H9 (cell line): ENCODE measurements around the gene NCOA1. TPM values are rescaled to one million over a fixed set of nuclear protein-coding genes. Genes with fewer than 3 reads are reported as not detected.

Source experiments
- DNase-seq: peaks from one replicate; pipeline ENCODE4 v3.0.0-alpha.2; 2017
- H2AFZ ChIP-seq: one replicate; pipeline ENCODE4 v1.6.1; 2013; ENCODE audit warnings: mild to moderate bottlenecking, low read length, control low read depth, moderate library complexity
- H2AK5ac ChIP-seq: 2 replicates; pipeline ENCODE4 v1.6.1; 2013; ENCODE audit warnings: low read length, control low read depth, mixed read lengths; ENCODE audit not compliant: insufficient read length
- H2BK120ac ChIP-seq: one replicate; pipeline ENCODE4 v1.6.1; 2013; ENCODE audit warnings: low read depth, mild to moderate bottlenecking, low read length, control low read depth, inconsistent platforms; ENCODE audit not compliant: poor library complexity, severe bottlenecking
- H2BK12ac ChIP-seq: 2 replicates; pipeline ENCODE4 v1.6.1; 2013; ENCODE audit warnings: low read length, control low read depth, mixed read lengths, low read depth; ENCODE audit not compliant: insufficient read length
- H2BK15ac ChIP-seq: 2 replicates; pipeline ENCODE4 v1.6.1; 2013; ENCODE audit warnings: low read depth, low read length, control low read depth
- H2BK20ac ChIP-seq: one replicate; pipeline ENCODE4 v1.6.1; 2013; ENCODE audit warnings: low read depth, mild to moderate bottlenecking, low read length, control low read depth, inconsistent platforms; ENCODE audit not compliant: poor library complexity, severe bottlenecking
- H2BK5ac ChIP-seq: 2 replicates; pipeline ENCODE4 v1.6.1; 2013; ENCODE audit warnings: low read length, control low read depth, mixed read lengths; ENCODE audit not compliant: insufficient read length
- H3K14ac ChIP-seq: 2 replicates; pipeline ENCODE4 v1.6.1; 2013; ENCODE audit warnings: low read length, control low read depth; ENCODE audit not compliant: insufficient read depth
- H3K18ac ChIP-seq: 2 replicates; pipeline ENCODE4 v1.6.1; 2013; ENCODE audit warnings: low read depth, mild to moderate bottlenecking, mixed read lengths, low read length, control low read depth; ENCODE audit not compliant: insufficient read length
- H3K23ac ChIP-seq: 2 replicates; pipeline ENCODE4 v1.6.1; 2013; ENCODE audit warnings: low read length, control low read depth, mixed read lengths, low read depth; ENCODE audit not compliant: insufficient read length
- H3K23me2 ChIP-seq: 2 replicates; pipeline ENCODE4 v1.6.1; 2013; ENCODE audit warnings: low read depth, mild to moderate bottlenecking, mixed read lengths, low read length, control low read depth; ENCODE audit not compliant: insufficient read length, poor library complexity, severe bottlenecking
- H3K27ac ChIP-seq: 2 replicates; pipeline ENCODE4 v1.5.1; 2013; ENCODE audit warnings: low read length, control low read depth, mixed read lengths, low read depth; ENCODE audit not compliant: insufficient read length
- H3K27me3 ChIP-seq: 2 replicates; pipeline ENCODE4 v1.6.1; 2013; ENCODE audit warnings: low read length, control low read depth, inconsistent platforms; ENCODE audit not compliant: insufficient read depth
- H3K4ac ChIP-seq: 2 replicates; pipeline ENCODE4 v1.6.1; 2013; ENCODE audit warnings: low read depth, mild to moderate bottlenecking, control low read depth, inconsistent platforms, low read length, moderate library complexity
- H3K4me1 ChIP-seq: 2 replicates; pipeline ENCODE4 v1.6.1; 2013; ENCODE audit warnings: low read length, control low read depth, inconsistent platforms; ENCODE audit not compliant: insufficient read depth
- H3K4me2 ChIP-seq: 2 replicates; pipeline ENCODE4 v1.6.1; 2013; ENCODE audit warnings: low read length, control low read depth, mixed read lengths; ENCODE audit not compliant: insufficient read length, insufficient read depth
- H3K56ac ChIP-seq: 2 replicates; pipeline ENCODE4 v1.6.1; 2013; ENCODE audit warnings: low read depth, mild to moderate bottlenecking, mixed read lengths, low read length, control low read depth; ENCODE audit not compliant: insufficient read length
- H3K79me1 ChIP-seq: 2 replicates; pipeline ENCODE4 v1.6.1; 2013; ENCODE audit warnings: low read depth, mild to moderate bottlenecking, moderate library complexity, low read length, control low read depth, inconsistent platforms; ENCODE audit not compliant: insufficient read depth, poor library complexity, severe bottlenecking
- H3K79me2 ChIP-seq: 2 replicates; pipeline ENCODE4 v1.6.1; 2013; ENCODE audit warnings: low read length, control low read depth, inconsistent platforms; ENCODE audit not compliant: insufficient read depth
- H3K9ac ChIP-seq: 2 replicates; pipeline ENCODE4 v1.6.1; 2013; ENCODE audit warnings: low read length, control low read depth, mixed read lengths; ENCODE audit not compliant: insufficient read length; ENCODE audit errors: extremely low read depth
- H3K9me3 ChIP-seq: one replicate; pipeline ENCODE4 v1.6.1; 2013; ENCODE audit warnings: low read depth, low read length, inconsistent platforms; ENCODE audit not compliant: control insufficient read depth
- H3T11ph ChIP-seq: one replicate; pipeline ENCODE4 v1.6.1; 2013; ENCODE audit warnings: mild to moderate bottlenecking, low read length, control low read depth, inconsistent platforms
- H4K20me1 ChIP-seq: one replicate; pipeline ENCODE4 v1.6.1; 2013; ENCODE audit not compliant: control insufficient read depth, insufficient read length, insufficient read depth
- H4K5ac ChIP-seq: 2 replicates; pipeline ENCODE4 v1.6.1; 2013; ENCODE audit warnings: low read depth, mild to moderate bottlenecking, mixed read lengths, low read length, control low read depth; ENCODE audit not compliant: insufficient read length
- H4K8ac ChIP-seq: replicated peaks from 2 replicates; pipeline ENCODE4 v1.6.1; 2013; ENCODE audit warnings: low read length, control low read depth, mixed read lengths, low read depth; ENCODE audit not compliant: insufficient read length
- H4K91ac ChIP-seq: 2 replicates; pipeline ENCODE4 v1.6.1; 2013; ENCODE audit warnings: low read depth, mild to moderate bottlenecking, moderate library complexity, mixed read lengths, low read length, control low read depth; ENCODE audit not compliant: insufficient read length
- H3K27ac Mint-ChIP-seq, 3 experiments: 2 replicates in 2 of 3; 3 replicates in 1 of 3; pipeline ENCODE4 v1.8.0; 2020 to 2021; ENCODE audit warnings: mixed read lengths in 3 of 3, mild to moderate bottlenecking in 1 of 3, moderate library complexity in 1 of 3
- H3K27me3 Mint-ChIP-seq: 2 replicates; pipeline ENCODE4 v1.8.0; 2021; ENCODE audit warnings: low read depth, mild to moderate bottlenecking, moderate library complexity, mixed read lengths
- H3K36me3 Mint-ChIP-seq, 3 experiments: 2 replicates in 2 of 3; 3 replicates in 1 of 3; pipeline ENCODE4 v1.8.0; 2020 to 2021; ENCODE audit warnings: low read depth in 3 of 3, mixed read lengths in 3 of 3; ENCODE audit not compliant: insufficient read depth in 1 of 3
- H3K4me1 Mint-ChIP-seq, 2 experiments: 2 replicates each; pipeline ENCODE4 v1.8.0; 2020; ENCODE audit warnings: mixed read lengths in 2 of 2
- H3K4me3 Mint-ChIP-seq, 2 experiments: 2 replicates in 1 of 2; 3 replicates in 1 of 2; pipeline ENCODE4 v1.8.0; 2020 to 2021; ENCODE audit warnings: mild to moderate bottlenecking in 2 of 2, mixed read lengths in 2 of 2, moderate library complexity in 1 of 2
- H3K9me3 Mint-ChIP-seq, 2 experiments: 2 replicates in 1 of 2; 3 replicates in 1 of 2; pipeline ENCODE4 v1.8.0; 2020; ENCODE audit warnings: mild to moderate bottlenecking in 2 of 2, mixed read lengths in 2 of 2, moderate library complexity in 1 of 2
- WGBS: extraction: QIAGEN DNeasy Blood & Tissue Kit; methylation state at CpG from one replicate; pipeline ENCODE4 v1.1.7; 2013; ENCODE audit warnings: missing lambda C conversion rate, low lambda C conversion rate, mixed read lengths; ENCODE audit not compliant: insufficient read length; ENCODE audit errors: extremely low coverage; 5-methylcytosine and 5-hydroxymethylcytosine counted together
- total RNA-seq: library from RNA; stranded (reverse); gene quantifications from 2 replicates; pipeline ENCODE4 v1.2.1, GENCODE V29; 2021
- TF ChIP-seq, protein P1 (sequence below): fragments of 200-600 bp; sonication (generic); conservative IDR thresholded peaks from 3 replicates; pipeline ENCODE4 v1.8.0; 2021; ENCODE audit warnings: antibody characterized with exemption, mild to moderate bottlenecking

The NCOA1 gene
- total RNA-seq, 1 experiment from 2014 or later = 14.8 TPM

DNA sequence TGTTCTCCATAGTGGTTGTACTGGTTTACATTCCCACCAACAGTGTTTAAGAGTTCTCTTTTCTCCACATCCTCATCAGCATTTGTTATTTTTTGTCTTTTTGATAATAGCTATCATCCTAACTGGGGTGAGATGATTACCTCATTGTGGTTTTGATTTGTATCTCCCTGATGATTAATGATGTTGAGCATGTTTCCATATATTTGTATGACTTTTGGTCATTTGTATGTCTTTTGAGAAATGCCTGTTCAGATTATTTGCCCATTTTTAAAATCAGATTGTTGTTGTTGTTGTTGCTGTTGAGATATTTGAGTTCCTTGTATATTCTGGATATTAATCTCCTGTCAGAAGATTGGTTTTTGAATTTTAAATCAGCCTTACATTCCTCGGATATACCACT, 147.5 kb downstream of the NCOA1 start:
- H3K14ac ChIP-seq = no peak overlapping the region
- no peak overlapping the region for H3K4ac ChIP-seq
- no peak overlapping the region for H4K8ac ChIP-seq
- no peak overlapping the region for H2BK15ac ChIP-seq
- H3K4me1 ChIP-seq = no peaks in the 10 kb centered on the region
- WGBS = no CpG with 5 or more reads among the region's 1 CpG
- H3K9me3 ChIP-seq = no peaks in the 10 kb centered on the region
- H4K20me1 ChIP-seq = no peaks in the 10 kb centered on the region
- H3K56ac ChIP-seq = no peak overlapping the region
- H2BK120ac ChIP-seq = no peak overlapping the region
- Mint-ChIP-seq H3K9me3 (peaks cover 0 to 3% of the 10 kb centered on the region in 2 experiments; a peak in 1 of 5 replicates), H3K4me1 (no peaks in the 10 kb centered on the region), H3K27me3 (no peaks in the 10 kb centered on the region), H3K4me3 (no peak overlapping the region), H3K27ac (no peak overlapping the region), H3K36me3 (no peaks in the 10 kb centered on the region)
- H3K79me1 ChIP-seq = no peaks in the 10 kb centered on the region
- no peak overlapping the region for H2AFZ ChIP-seq
- H3K9ac ChIP-seq = no peak overlapping the region
- H2BK12ac ChIP-seq = no peak overlapping the region
- H4K5ac ChIP-seq = no peak overlapping the region
- H3K79me2 ChIP-seq = no peaks in the 10 kb centered on the region
- no peak overlapping the region for H2AK5ac ChIP-seq
- no peak overlapping the region for H2BK20ac ChIP-seq
- no peak overlapping the region for H3K4me2 ChIP-seq
- H2BK5ac ChIP-seq = no peak overlapping the region
- H3K23me2 ChIP-seq = no peaks in the 10 kb centered on the region
- no peak overlapping the region for H3K23ac ChIP-seq
- TF ChIP-seq, protein P1, sequence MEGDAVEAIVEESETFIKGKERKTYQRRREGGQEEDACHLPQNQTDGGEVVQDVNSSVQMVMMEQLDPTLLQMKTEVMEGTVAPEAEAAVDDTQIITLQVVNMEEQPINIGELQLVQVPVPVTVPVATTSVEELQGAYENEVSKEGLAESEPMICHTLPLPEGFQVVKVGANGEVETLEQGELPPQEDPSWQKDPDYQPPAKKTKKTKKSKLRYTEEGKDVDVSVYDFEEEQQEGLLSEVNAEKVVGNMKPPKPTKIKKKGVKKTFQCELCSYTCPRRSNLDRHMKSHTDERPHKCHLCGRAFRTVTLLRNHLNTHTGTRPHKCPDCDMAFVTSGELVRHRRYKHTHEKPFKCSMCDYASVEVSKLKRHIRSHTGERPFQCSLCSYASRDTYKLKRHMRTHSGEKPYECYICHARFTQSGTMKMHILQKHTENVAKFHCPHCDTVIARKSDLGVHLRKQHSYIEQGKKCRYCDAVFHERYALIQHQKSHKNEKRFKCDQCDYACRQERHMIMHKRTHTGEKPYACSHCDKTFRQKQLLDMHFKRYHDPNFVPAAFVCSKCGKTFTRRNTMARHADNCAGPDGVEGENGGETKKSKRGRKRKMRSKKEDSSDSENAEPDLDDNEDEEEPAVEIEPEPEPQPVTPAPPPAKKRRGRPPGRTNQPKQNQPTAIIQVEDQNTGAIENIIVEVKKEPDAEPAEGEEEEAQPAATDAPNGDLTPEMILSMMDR = no peak
- H3T11ph ChIP-seq = no peak overlapping the region
- H3K27ac ChIP-seq = no peak overlapping the region
- no peaks in the 10 kb centered on the region for H3K27me3 ChIP-seq
- H3K18ac ChIP-seq = no peak overlapping the region
- no peak overlapping the region for H4K91ac ChIP-seq
- no peak for DNase-seq
